ENCODE measurements around the gene GOLGA5.

DNA sequence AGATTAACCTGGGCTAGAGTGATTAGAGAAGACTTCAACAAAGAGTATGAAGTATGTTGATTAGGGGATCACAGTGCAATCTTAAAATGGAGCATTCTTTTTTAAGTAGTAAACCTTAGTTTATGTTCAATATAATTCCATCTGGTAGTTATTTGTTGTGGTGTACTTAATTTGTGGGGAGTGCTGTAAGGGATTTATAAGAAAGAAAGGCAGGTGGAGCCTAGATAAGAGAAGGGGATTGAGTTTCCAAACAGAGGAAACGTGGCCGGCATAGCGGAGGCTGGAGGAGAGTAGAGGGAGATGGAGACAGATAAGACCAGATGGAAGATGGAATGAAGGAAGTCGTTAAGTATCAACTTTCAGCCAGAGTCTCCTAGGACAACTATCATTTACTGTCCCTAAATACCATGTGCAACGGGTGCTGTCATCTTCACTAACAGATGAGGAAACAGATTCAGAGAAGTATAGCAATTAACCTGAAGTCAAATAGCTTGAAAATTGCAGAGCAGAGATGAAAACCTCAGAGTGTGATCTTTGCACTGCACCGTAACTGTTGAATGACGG lies 38.1 kb downstream of the GOLGA5 start:
- TF ChIP-seq, protein P1, sequence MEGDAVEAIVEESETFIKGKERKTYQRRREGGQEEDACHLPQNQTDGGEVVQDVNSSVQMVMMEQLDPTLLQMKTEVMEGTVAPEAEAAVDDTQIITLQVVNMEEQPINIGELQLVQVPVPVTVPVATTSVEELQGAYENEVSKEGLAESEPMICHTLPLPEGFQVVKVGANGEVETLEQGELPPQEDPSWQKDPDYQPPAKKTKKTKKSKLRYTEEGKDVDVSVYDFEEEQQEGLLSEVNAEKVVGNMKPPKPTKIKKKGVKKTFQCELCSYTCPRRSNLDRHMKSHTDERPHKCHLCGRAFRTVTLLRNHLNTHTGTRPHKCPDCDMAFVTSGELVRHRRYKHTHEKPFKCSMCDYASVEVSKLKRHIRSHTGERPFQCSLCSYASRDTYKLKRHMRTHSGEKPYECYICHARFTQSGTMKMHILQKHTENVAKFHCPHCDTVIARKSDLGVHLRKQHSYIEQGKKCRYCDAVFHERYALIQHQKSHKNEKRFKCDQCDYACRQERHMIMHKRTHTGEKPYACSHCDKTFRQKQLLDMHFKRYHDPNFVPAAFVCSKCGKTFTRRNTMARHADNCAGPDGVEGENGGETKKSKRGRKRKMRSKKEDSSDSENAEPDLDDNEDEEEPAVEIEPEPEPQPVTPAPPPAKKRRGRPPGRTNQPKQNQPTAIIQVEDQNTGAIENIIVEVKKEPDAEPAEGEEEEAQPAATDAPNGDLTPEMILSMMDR (IDR thresholded peaks at IDR 0.05; ENCODE audit: low read length): no peak
- TF ChIP-seq EZH2 (IDR thresholded peaks at IDR 0.05; ENCODE audit: borderline replicate concordance, low read length): no peak
